B cell (primary cell): ENCODE results near the gene DOC2B. TPM values are rescaled to one million over a fixed set of nuclear protein-coding genes. Genes with fewer than 3 reads are reported as not detected.

ENCODE experiments used
- ATAC-seq: fragments of 200-7000 bp; cut with Tn5 transposase; one replicate; pipeline ENCODE4 v1.10.0; 2021; ENCODE audit warnings: low read depth, mild to moderate bottlenecking, moderate number of reproducible peaks, moderate library complexity
- CTCF ChIA-PET: fragments of 350-600 bp; sonication (Branson Sonifier 250); formaldehyde crosslinking; loops from one replicate; lab custom pipeline; 2021; ENCODE audit warnings: antibody characterized with exemption, inconsistent platforms; lab: Charles Lee
- POLR2A ChIA-PET: fragments of 350-600 bp; sonication (Branson Sonifier 250); formaldehyde crosslinking; loops from one replicate; lab custom pipeline; 2021; ENCODE audit warnings: antibody characterized with exemption; lab: Charles Lee
- DNase-seq: peaks from one replicate; pipeline ENCODE4 v3.0.0; 2013
- H2AFZ ChIP-seq: 2 replicates; pipeline ENCODE4 v1.6.1; 2012; ENCODE audit warnings: mild to moderate bottlenecking, low read depth, low read length; ENCODE audit not compliant: insufficient read depth, poor library complexity, severe bottlenecking
- H3K27ac ChIP-seq, 2 donors: 1 replicate in 1 of 2; 2 replicates in 1 of 2; pipeline ENCODE4 v1.5.1; 2012 to 2013; ENCODE audit warnings: low read length in 2 of 2, mild to moderate bottlenecking in 2 of 2, moderate library complexity in 1 of 2
- H3K27me3 ChIP-seq, 4 experiments: fragments of 200-600 bp in 1 of 4; sonication (generic) in 1 of 4; replicated peaks in 1 of 4; 1 replicate in 2 of 4; 2 replicates in 2 of 4; pipeline versions ENCODE4 v1.6.1 to v1.7.0; 2013 to 2016; ENCODE audit warnings: low read length in 3 of 4, mild to moderate bottlenecking in 2 of 4, mixed read lengths in 1 of 4, moderate library complexity in 1 of 4; ENCODE audit not compliant: insufficient read depth in 4 of 4, control insufficient read depth in 3 of 4; ENCODE audit errors: control extremely low read depth in 1 of 4
- H3K36me3 ChIP-seq, 2 experiments: replicated peaks in 1 of 2; 1 replicate in 1 of 2; 2 replicates in 1 of 2; pipeline versions ENCODE4 v1.6.1 to v1.7.1; 2013; ENCODE audit warnings: low read length in 1 of 2; ENCODE audit not compliant: insufficient read depth in 2 of 2, control insufficient read depth in 1 of 2; ENCODE audit errors: control extremely low read depth in 1 of 2, extremely low read depth in 1 of 2
- H3K4me1 ChIP-seq, 2 donors: fragments of 200-600 bp in 1 of 2; sonication (generic) in 1 of 2; 1 replicate in 1 of 2; 2 replicates in 1 of 2; pipeline versions ENCODE4 v1.5.1 to v1.6.1; 2013 to 2017; ENCODE audit warnings: low read length in 2 of 2; ENCODE audit not compliant: control insufficient read depth in 2 of 2, insufficient read depth in 2 of 2
- H3K4me2 ChIP-seq: replicated peaks from 2 replicates; pipeline ENCODE3; 2012; ENCODE audit warnings: mild to moderate bottlenecking, low read depth, low read length; ENCODE audit not compliant: poor library complexity, severe bottlenecking
- H3K4me3 ChIP-seq, 5 experiments: fragments of 200-600 bp in 1 of 5; sonication (generic) in 1 of 5; 1 replicate in 3 of 5; 2 replicates in 2 of 5; pipeline versions ENCODE4 v1.5.1 to v1.7.0; 2011 to 2016; ENCODE audit warnings: low read length in 4 of 5, mild to moderate bottlenecking in 4 of 5, low read depth in 2 of 5, control low read depth in 1 of 5, moderate library complexity in 1 of 5; ENCODE audit not compliant: insufficient read depth in 1 of 5; ENCODE audit errors: control extremely low read depth in 1 of 5, extremely low read depth in 1 of 5
- H3K79me2 ChIP-seq: fragments of 200-600 bp; sonication (generic); one replicate; pipeline ENCODE4 v1.6.0; 2016; ENCODE audit warnings: low read length; ENCODE audit not compliant: control insufficient read depth, insufficient read depth
- H3K9ac ChIP-seq: fragments of 200-600 bp; sonication (generic); 2 replicates; pipeline ENCODE4 v1.6.1; 2017; ENCODE audit warnings: mild to moderate bottlenecking, low read length, moderate library complexity
- H3K9me3 ChIP-seq, 3 donors: one replicate each; pipeline versions ENCODE4 v1.6.1 to v1.7.1; 2013; ENCODE audit warnings: low read length in 2 of 3; ENCODE audit not compliant: control insufficient read depth in 2 of 3, insufficient read depth in 1 of 3; ENCODE audit errors: control extremely low read depth in 1 of 3
- H4K20me1 ChIP-seq: 2 replicates; pipeline ENCODE4 v1.6.0; 2012; ENCODE audit warnings: mild to moderate bottlenecking, low read length; ENCODE audit not compliant: insufficient read depth, control insufficient read depth, poor library complexity, severe bottlenecking
- H3K27ac Mint-ChIP-seq: one replicate; pipeline ENCODE4 v1.8.0; 2021; ENCODE audit warnings: mixed read lengths
- H3K27me3 Mint-ChIP-seq: one replicate; pipeline ENCODE4 v1.8.0; 2021; ENCODE audit warnings: mixed read lengths
- H3K4me1 Mint-ChIP-seq: one replicate; pipeline ENCODE4 v1.8.0; 2021; ENCODE audit warnings: mixed read lengths
- H3K4me3 Mint-ChIP-seq: one replicate; pipeline ENCODE4 v1.8.0; 2021; ENCODE audit warnings: mixed read lengths
- H3K9me3 Mint-ChIP-seq: one replicate; pipeline ENCODE4 v1.8.0; 2022; ENCODE audit warnings: mixed read lengths; ENCODE audit not compliant: insufficient read depth
- CTCF ChIP-seq: fragments of 200-600 bp; IDR thresholded peaks from one replicate; pipeline ENCODE4 v1.8.0; 2022; ENCODE audit warnings: antibody characterized with exemption, mild to moderate bottlenecking
- EZH2 ChIP-seq: IDR thresholded peaks from 2 replicates; pipeline ENCODE4 v1.6.1; 2012; ENCODE audit warnings: borderline replicate concordance, low read depth, mild to moderate bottlenecking, moderate library complexity, low read length; ENCODE audit not compliant: insufficient read depth, poor library complexity, severe bottlenecking
- WGBS: methylation state at CpG from one replicate; pipeline ENCODE4 v1.1.5; 2013; ENCODE audit warnings: missing lambda C conversion rate; ENCODE audit not compliant: insufficient coverage; 5-methylcytosine and 5-hydroxymethylcytosine counted together
- intact Hi-C: fragments of 100-400 bp; cut with micrococcal nuclease; formaldehyde crosslinking; loops from one replicate; pipeline ENCODE4 v1.10.0; 2022
- polyA plus RNA-seq: library from polyadenylated mRNA; depleted of rRNA; stranded (reverse); fragments of >200 nt; gene quantifications from 2 replicates; pipeline ENCODE4 v1.2.3, GENCODE V29; 2012
- total RNA-seq, 2 donors: library from RNA; stranded (reverse); fragments of 120-200 nt in 1 of 2; gene quantifications; 1 replicate in 1 of 2; 2 replicates in 1 of 2; pipeline versions ENCODE4 v1.2.3 to v1.2.4, GENCODE V29; 2013 to 2022

DOC2B gene
- total and polyA plus RNA-seq, 2 donors (not counting 1 experiment from before 2014, with no cell fraction given) = not detected

GRCh38 chr17:197352-197751 is 15.9 kb upstream of the DOC2B start:
- no peak for DNase-seq
- Histone ChIP-seq H3K27ac (no peak overlapping the region), H4K20me1 (no peaks in the 10 kb centered on the region), H3K4me2 (no peak overlapping the region), H3K36me3 (no peaks in the 10 kb centered on the region), H3K79me2 (no peaks in the 10 kb centered on the region), H3K9me3 (peaks cover 0 to 12% (median 0%) of the 10 kb centered on the region in 3 donors), H3K9ac (no peak overlapping the region), H2AFZ (no peak overlapping the region), H3K27me3 (peaks cover 0 to 24% (median 0%) of the 10 kb centered on the region in 4 experiments), H3K4me3 (no peak overlapping the region), H3K4me1 (no peaks in the 10 kb centered on the region)
- no peak for TF ChIP-seq CTCF
- TF ChIP-seq EZH2 = no peak
- no peaks in the 10 kb centered on the region for H3K4me1 Mint-ChIP-seq
- no peak overlapping the region for H3K27ac Mint-ChIP-seq
- ChIA-PET POLR2A (no interaction called here), CTCF (no interaction called here)
- intact Hi-C loops = no loop called here
- peaks cover 19% of the 10 kb centered on the region for H3K27me3 Mint-ChIP-seq
- 100% methylated on average over 2 of the region's 2 CpGs for WGBS
- ATAC-seq = no peak
- H3K9me3 Mint-ChIP-seq = no peaks in the 10 kb centered on the region
- no peak overlapping the region for H3K4me3 Mint-ChIP-seq

- H4K20me1 ChIP-seq = no peaks in the 10 kb centered on the region
- TF ChIP-seq EZH2 (no peak), CTCF (no peak)
- 86% methylated on average over 10 of the region's 16 CpGs for WGBS
- no peaks in the 10 kb centered on the region for H3K79me2 ChIP-seq
- no peak for DNase-seq
- peaks cover 0 to 24% (median 0%) of the 10 kb centered on the region in 4 experiments for H3K27me3 ChIP-seq
- Mint-ChIP-seq H3K9me3 (no peaks in the 10 kb centered on the region), H3K27me3 (peaks cover 17% of the 10 kb centered on the region), H3K27ac (no peak overlapping the region), H3K4me1 (no peaks in the 10 kb centered on the region), H3K4me3 (no peak overlapping the region)
- no peak overlapping the region for H3K9ac ChIP-seq
- H3K4me2 ChIP-seq = no peak overlapping the region
- ChIA-PET CTCF (no interaction called here), POLR2A (no interaction called here)
- H3K9me3 ChIP-seq = peaks cover 0 to 12% (median 0%) of the 10 kb centered on the region in 3 donors
- H3K27ac ChIP-seq = no peak overlapping the region
- no peaks in the 10 kb centered on the region for H3K36me3 ChIP-seq
- no peaks in the 10 kb centered on the region for H3K4me1 ChIP-seq
- H2AFZ ChIP-seq = no peak overlapping the region
- H3K4me3 ChIP-seq = no peak overlapping the region
- intact Hi-C loops = no loop called here
- ATAC-seq = no peak
Measured at GRCh38 chr17:194828-195602, 13.6 kb upstream of the DOC2B start.
